Eye (tissue), 1 donor: ENCODE data around the gene ITFG2.
"Not testable (repeated sequence)": the region's sequence is repeated elsewhere in the genome, so short reads cannot be mapped to it uniquely, and the experiment has no call there.

Experiments used
- DNase-seq: peaks from one replicate; pipeline ENCODE4 v3.0.0-alpha.2; 2015

ITFG2 gene

DNA sequence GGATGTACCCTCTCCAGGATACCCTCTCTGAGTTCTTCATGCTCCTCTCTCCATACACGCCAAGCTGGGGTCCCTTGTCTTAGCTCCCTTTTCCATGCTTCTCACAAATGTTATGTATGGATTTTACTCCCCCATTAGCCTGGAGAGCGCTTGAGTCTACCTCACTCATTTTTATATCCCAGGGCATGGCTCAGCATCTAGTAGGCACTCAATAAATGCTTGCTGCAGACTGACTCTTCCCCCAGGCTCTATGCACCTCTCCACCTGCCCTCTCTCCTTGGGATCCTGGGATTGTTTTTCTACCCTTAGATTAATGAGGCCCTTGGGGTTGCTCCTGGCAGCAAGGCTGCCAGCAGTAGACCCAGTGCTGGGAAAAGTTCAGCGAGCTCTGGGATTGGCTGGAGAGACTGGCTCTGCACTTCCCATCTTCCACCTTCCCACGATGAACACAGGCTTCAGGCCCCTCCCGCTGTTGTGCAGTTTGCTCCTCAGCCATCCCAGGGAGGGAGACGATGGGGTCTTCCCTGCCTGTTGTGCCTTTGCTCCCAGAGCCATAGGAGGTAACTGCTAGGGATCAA lies 20.2 kb downstream of the ITFG2 start:
- DNase-seq: no peak

DNA sequence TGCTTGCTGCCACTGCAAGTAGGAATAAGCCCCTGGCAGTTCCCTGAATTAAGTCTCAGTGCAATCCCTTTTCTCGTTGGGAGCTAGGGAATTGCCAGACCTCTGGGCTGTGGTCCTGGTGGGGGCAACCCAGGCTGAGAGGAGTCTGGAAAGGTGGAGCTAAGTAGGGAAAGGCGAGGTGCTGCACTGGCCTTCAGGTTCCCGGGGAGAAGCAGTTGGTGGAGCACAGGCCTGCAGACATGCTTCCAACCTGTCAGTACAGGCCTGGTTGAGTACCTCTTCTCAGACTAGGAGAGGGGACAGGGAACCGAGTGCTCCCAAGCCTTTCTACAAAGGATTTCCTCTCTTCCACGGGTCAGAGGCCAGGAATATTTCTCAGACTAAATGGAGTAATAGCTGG lies 20.9 kb downstream of the ITFG2 start:
- no peak for DNase-seq

DNA sequence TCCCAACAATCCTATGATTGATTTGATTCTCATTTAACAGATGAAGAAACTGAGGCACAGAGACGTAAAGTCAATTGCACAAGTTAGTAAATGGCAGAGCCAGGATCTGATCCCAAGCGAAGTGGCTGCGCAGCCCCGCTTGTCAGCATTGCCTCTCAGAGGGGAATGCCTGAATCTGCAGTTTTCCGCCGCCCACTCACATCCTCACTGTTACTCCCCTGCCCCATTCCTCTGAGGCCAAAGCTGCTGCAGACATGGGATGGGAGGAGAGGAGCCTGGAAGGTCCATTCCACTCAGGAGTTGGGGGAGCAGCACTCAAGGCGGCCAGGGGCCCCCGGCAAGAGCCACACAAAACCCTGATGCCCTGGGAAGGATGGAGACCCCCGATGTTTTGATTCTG lies 21.3 kb downstream of the ITFG2 start:
- DNase-seq: no peak

DNA sequence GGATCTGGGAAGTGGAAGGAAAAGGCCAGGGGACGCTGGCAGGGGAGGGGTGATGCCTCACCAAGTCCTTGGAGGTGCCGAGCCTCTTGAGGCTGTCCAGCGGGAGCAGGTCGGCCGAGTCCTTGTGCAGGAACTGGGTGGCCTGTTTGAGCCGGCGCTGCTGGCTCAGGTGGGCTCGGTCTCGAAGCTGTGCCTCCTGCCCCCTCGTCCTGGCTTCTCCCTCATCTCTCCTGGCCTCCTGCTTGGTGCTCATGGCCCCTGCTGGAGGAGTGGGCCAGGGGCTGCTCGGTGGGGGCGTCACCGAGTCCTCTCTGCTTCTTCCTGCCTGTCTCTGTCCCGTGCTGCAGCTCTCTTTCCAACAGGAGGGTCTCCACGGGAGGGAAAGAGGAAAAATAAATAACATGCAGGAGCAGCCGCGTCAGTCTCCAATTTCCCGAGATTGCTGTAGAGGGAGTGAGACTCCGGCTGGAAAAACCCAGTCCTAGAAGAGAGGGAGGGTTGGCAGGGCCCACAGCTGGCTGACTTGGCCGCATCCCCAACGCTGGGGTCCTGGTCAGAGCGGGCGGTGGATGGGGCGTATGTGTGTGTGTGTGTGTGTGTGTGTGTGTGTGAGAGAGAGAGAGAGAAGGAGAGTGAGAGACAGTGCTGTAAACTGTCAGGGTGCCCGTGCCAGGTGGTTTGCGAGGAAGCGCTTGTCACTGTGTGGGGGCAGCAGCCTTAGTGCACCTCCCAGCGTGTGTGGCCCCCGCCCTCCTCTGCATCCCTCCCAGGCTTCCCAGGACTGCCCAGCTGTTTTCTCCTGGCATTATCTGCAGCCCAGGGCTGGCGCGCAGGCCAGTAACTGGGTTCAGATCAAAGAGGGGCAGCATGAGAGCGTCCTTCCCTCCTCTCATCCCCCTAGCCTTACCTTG lies 22.4 kb downstream of the ITFG2 start, which contains the start of gene NRIP2:
Gene NRIP2 (minus strand): TSS at position 455 of the 911 bp plus-strand sequence. CDS start 52 bp downstream, at position 403.
- peak; percentile 86 for DNase-seq

DNA sequence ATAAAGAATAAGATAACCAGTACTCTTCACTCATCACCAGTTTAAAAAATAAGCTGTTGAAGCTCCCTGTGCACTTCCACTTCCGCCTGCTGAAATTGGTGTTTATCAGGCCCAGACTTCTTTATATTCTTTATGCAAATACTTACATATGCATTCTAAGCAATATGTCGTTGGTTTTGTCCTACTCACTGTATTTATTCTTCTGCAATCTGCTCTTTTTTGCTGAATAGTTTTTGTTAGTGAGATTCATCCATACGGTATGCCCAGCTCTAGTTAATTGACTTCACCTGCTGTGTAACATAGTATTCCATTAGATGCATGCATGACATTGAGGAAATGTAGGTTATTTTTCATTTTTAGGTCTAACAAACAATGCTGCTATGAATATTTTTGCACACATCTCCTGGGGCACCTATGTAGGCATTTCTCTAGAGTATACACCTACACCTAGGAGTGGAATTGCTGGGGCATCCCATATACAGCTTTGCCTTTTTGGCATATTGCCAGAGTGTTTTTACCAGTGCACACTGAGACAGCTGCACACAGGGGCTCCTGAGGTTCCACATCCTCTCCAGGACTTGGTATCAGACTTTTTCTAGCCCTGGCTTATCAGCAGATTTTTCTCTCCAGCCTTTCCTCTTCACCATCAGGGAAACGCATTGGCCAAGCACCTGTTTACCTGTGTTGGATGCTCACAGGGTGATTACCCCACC lies 23.4 kb downstream of the ITFG2 start:
- no peak for DNase-seq

DNA sequence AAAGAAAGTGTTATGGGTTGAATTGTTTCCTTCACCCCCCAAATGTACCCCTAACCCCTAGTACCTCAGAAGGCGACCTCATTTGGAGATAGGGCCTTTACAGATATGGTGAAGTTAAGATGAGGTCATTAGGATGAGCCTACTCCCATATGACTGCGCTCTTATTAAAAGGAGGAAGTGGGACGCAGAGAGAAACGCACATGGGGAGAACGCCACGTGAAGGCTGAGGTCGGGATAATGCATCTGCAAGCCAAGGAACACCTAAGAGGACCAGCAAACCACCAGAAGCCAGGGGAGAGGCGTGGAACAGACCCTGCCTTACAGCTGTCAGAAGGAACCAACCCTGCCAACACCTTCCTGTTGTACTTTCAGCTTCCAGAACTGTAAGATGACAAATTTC lies 24.1 kb downstream of the ITFG2 start:
- no peak for DNase-seq

DNA sequence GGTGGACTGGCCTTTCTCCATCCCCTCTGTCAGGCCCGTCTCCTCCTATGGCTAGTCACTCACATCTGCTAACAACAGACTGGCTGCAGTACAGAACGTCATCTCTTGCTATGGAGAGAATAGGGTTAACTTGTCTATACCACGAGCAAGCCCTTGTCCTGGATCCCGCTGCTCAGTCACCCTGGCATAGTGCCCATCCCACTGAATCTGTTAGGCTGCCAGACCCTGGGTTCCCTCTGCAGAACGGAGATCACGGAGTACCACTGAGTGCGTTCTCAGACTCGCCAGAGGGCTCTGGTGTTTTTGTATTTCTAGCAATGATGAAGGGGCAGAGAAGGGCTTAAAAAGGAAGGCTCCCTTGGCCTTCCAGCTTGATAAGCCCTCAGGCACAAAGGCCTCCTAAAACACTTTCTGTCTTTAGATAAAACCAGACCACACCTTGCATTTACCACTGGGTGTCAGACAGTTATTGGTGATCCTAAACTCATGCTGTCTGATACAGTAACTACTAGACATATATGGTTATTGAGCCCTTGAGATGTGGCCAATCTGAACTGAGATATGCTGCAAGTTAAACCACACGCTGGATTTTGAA lies 28.7 kb downstream of the ITFG2 start:
- DNase-seq: no peak

DNA sequence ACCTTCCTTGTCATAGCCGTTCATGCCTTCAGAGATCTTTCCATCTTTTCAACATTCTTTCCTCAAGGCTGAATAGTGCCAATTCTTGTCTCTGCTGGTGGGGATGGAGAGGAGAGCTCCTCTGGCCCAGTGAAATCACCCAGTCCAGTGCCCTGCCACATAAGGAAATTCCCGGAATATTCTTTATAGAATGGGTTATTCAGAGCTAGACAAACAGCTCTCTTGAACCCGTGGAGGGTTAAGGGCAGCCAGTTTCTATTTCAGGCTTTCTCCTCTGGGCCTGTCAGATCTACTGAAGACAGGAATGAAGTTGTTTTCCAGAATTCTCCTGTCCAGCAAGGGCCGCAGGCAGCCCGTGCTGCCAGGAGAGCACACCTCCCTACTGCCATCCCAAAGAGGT lies 30.5 kb downstream of the ITFG2 start:
- DNase-seq: no peak

DNA sequence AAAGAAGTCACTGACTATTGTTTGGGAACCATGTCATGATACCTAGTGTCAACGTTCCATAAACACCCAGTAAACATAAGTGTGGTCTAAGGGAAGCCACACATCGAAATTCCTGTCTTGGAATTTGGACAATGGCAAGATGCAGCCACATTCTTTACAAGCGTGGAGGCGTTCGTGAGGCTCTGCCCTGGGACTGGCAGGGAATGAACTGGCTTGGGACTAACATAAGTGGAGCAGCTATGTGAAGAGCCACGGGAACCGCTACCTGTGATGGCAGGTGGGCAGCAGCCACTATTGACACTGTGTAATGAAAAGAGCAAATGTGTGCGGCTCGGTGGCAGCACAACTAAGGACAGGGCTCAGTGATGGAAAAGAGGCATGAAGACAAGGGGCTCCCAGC lies 32.3 kb downstream of the ITFG2 start:
- DNase-seq: peak; percentile 11

DNA sequence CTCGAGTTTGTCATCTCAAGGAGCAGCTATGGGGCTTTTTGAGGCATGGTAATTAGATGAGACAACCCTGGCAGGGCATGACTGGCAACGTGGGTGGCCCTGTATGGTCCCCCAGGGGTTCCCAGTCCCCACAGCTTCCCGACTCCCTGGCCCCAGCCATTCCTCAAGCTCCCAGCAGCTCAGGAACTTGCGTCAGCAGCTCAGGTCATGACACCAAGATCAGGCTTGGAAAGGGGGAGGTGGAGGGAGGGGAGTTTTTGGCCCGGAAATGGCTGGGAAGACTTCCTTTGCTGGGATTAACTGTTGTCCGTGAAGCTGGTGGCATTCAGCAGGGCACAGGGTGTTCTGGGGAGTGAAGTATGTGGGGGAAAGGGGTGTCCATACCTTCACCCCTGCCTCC lies 32.8 kb downstream of the ITFG2 start:
- peak; percentile 78 for DNase-seq

DNA sequence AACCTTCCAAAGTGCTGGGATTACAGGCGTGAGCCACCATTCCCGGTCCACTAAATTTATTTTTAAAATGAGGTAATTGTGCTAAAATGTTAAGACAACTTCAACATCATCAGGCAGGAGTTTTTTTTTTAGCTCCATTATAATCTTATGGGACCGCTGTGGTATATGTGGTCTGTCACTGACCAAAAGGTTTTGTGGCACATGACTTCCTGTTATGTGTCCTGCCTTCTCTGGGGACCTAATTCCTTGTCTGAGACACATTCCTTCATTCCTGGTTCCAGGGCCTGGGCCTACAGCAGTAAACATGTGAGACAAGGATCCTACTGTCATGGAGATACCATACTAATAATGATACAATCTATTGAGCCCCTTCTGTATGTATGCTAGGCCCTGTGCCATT lies 39.5 kb downstream of the ITFG2 start:
- DNase-seq: no peak

DNA sequence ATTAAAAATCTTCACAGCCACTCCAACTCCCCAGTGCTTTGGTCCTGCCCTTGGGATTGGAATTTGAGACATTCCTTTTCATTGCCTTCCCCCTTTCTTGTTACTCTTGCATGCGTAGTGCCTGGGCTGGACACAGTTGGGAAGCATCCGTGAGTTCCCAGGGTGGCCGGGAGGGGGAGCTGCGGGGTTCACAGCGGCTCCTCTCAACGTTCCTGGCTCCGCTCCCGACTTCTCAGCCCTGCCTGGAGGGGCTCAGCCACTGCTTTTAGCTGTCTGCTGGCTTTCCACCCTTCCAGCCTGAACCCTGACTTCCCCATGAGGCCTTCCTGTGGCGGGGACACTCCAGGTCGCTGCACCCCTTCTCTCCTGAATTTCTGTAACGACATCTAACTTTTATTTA lies 41.2 kb downstream of the ITFG2 start:
- peak; percentile 92 for DNase-seq

DNA sequence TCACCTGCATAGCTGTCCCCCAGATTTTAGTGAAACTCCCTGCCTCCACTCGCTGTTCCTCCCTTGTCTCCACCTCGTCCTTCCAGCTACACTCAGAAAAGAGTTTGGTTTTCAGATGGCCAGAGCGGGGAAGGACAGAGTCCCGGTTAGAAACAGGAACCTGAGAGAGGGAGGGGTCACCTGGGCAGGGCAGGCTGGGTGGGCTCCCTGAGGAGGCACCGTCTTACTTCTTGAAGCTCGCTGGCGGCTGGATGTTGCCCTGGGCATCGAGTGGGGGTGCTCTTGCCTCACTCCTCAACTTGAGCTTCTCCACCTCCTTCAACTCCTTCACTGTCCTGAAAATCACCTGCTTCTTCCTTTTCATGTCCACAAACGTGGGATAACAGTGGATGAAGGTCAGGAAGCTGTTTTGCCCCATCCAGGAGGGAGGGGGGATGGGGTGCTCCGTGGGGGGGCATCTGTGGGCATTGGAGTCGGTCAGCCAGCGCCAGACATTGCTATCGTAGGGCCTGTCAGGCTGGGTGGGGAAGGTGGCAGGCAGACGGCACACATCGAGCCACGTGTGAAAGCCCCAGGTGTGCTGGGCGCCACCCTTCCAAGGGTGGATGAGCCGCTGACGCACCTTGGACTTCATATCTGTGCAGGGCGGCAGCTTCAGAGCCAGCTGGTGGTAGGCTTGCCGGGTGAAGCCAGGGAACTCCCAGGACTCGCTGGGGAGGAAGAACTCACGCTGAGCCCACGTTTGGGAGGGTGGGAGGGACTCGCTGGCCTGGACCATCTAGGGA lies 42.4 kb downstream of the ITFG2 start:
- no peak for DNase-seq

DNA sequence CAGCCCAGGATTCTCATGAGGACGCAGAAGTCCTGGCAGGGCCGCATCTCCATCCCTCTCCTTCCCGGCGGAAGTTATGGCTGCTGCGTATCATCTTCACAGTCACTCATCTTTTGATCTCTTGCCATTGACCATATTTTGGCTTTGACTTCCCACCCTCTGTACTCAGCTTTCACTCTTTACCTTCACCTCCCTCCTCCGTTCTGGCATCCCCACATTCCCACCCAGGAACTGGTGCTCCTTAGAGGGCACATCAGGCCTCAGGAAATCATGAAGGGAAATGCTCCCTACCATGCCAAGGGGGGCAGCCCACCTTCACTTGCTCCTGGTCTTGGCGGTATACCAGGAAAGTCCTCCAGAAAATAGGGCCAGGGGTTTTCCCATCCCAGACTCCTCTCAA lies 43.1 kb downstream of the ITFG2 start:
- no peak for DNase-seq

DNA sequence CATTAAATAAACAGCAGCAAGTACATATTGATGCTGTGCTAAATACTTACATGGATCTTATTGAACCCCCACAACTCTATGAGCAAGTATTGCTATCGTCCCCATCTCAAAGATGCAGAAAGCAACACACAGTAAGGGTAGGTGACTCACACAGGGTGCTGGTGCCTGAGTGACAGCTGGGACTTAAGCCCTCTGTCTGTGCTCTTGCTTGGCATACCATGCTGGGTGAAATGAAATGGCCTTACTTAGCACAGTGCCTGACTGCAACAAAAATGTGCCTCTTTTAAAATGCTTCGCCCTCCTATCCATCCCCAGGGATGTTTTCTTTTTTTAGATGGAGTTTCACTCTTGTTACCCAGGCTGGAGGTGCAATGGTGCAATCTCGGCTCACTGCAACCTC lies 43.6 kb downstream of the ITFG2 start:
- DNase-seq: no peak

DNA sequence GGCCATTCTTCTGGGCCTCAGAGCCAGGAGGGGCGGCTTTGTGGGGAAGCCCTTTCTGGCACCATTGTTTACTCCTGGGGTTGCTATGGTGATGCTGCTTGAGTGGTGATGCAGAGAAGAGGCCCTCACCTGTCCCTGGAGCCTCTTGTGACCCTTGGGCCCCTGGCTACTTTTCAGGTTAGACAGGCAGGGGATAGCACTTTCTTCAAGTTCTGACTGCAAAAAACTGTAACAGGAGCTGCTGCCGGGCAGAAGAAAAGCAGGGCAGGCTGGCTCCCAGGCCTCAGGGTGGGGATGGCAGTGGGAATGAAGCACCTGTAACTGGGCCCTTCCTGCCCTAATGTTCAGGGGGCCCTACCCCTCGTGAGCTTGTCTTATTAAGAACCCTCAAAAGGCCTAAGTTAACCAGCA lies 44.6 kb downstream of the ITFG2 start, which contains the start of gene TEX52:
Gene TEX52 (minus strand): TSS at position 19 of the 411 bp plus-strand sequence. CDS start 13 bp downstream, at position 6.
- peak; percentile 32 for DNase-seq

DNA sequence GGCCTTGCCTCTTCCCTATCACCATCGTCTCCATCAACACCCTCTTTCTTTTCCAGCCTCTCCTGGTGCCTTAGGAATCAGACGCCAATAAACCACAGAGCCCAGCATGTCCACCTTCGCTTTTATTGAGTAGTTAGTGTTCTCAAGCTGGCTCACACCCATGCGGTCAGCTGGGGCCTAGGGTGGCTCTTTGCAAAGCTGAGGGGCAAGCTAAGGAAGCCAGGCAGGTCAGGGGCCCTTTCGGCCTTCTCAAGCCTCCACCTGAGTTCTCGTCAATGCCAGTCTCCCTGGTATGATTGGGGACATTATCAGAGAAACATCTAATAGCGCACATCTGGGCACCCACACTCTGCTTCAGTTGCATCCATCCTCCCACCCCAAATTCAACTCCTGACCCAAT lies 45.1 kb downstream of the ITFG2 start:
- DNase-seq: no peak

DNA sequence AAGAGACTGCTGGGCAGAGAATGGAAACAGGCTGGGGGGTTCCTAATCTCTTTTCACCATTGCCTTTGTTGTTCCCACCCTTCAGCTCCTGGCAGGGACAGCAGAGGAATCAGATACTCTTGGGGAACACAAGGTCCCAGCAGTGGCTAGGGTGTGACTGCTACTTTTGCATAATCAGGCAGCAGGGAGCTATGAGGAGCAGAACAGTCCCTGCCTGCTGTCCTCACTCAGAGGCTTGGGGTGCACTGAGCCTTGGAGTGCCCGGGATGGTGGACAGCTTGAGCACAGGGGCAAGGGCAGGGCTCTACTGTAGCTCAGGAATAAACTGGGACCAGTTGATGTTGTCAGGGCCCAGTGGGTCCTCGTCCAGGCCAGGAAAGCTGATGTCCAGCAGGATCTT lies 45.9 kb downstream of the ITFG2 start:
- DNase-seq: no peak

DNA sequence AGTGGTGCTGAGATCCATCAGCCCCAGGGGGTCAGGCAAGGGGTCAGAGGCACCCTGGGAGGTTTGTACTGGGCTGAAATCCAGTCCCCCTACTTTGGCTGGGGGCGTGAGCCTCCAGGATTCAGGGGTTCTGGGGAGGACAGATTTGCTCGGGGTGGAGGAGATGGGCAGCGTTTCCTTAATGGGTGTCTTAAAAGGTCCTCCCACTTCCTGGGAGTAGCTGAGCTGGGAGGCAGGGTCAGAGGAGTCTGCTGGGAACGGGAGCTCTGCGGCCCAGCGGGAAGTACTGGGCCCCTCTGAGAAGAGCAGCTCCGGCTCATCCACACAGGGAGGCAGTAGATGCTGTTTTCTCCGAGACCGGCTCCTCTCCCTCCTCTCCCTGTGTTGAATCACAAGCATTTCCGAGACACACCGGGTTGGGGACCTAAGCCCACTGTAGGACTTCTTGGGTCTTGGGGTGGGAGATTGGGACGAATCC lies 46.5 kb downstream of the ITFG2 start:
- no peak for DNase-seq

DNA sequence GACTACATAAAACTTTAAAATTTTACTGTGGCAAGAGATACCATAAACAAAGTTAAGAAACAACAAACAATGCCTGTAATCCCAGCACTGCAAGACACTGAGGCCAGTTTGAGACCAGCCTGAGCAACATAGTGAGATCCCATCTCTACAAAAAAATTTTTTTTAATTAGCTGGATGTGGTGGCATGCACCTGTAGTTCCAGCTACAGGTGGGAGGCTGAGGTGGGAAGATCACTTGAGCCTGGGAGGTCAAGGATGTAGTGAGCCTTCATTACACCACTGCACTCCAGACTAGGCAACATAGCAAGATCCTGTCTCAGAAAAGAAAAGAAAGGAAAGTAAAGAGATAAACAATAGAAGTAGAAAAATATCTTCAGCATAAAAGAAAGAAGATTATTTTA lies 47.7 kb downstream of the ITFG2 start:
- DNase-seq: no peak

DNA sequence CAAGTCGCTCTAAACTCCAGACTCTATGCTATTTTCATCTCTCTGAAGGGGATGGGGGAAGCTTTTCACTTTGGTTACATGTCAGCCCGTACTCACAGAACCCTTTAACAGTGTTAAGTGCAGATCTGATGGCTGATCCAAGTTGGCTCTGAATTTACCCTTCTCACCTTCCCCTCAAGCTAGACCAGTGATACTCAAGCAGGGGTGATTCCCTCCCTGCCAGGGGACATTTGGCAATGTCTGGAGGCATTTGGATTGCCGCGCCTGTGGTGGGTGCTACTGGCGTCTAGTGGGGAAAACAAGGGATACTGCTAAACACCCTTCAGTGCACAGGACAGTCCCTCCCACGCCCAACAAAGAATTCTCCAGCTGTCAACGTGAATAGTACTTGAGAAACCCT lies 50.4 kb downstream of the ITFG2 start:
- no peak for DNase-seq

DNA sequence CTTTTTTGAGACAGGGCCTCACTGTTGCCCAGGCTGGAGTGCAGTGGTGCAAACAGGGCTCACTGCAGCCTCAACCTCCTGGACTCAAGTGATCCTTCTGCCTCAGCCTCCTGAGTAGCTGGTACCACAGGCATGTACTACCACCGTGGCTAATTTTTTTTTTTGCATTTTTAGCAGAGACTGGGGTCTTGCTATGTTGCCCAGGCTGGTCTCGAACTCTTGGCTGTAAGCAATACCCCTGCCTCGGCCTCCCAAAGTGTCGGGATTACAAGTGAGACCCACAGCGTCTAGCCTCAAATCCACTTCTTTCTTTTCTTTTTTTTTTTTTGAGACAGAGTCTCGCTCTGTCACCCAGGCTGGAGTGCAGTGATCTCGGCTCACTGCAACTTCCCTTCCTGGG lies 50.9 kb downstream of the ITFG2 start:
- DNase-seq: not testable (repeated sequence)
